ENCODE data around the gene VPS18.

- no peak for TF ChIP-seq CTCF (conservative IDR thresholded peaks at IDR 0.05)
- TF ChIP-seq ZFX (IDR thresholded peaks at IDR 0.05), result no peak
Observed at GRCh38 chr15:40943764-40944365, 49.6 kb downstream of the VPS18 start.

Measured in C4-2B (cell line).